ENCODE results near the gene DAPL1.

Gene DAPL1

GRCh38 chr2:158829167-158829566, 34.0 kb downstream of the DAPL1 start:
- Histone ChIP-seq H2AFZ (ENCODE audit: low read depth, low read length) (no peak overlapping the region), H3K79me2 (ENCODE audit: low read length) (no peaks in the 10 kb centered on the region), H3K4me2 (ENCODE audit: low read length) (no peak overlapping the region), H3K4me1 (ENCODE audit: low read length) (no peaks in the 10 kb centered on the region), H3K27ac (ENCODE audit: low read length) (no peak overlapping the region), H3K9ac (ENCODE audit: low read length) (no peak overlapping the region), H3K27me3 (ENCODE audit: low read depth, low read length) (no peaks in the 10 kb centered on the region), H3K36me3 (replicated peaks; ENCODE audit: low read depth, low read length) (no peaks in the 10 kb centered on the region), H4K20me1 (ENCODE audit: insufficient read depth, low read length) (no peaks in the 10 kb centered on the region), H3K9me3 (ENCODE audit: insufficient read depth, low read length) (no peaks in the 10 kb centered on the region), H3K4me3 (ENCODE audit: low read length) (no peak overlapping the region)
- TF ChIP-seq EZH2phosphoT487 (IDR thresholded peaks at IDR 0.05; ENCODE audit: low read depth) (no peak), CTCF (IDR thresholded peaks at IDR 0.05; ENCODE audit: low read depth, low read length) (no peak)

GRCh38 chr2:158830201-158830600, 35.1 kb downstream of the DAPL1 start:
- Histone ChIP-seq H3K27me3 (ENCODE audit: low read depth, low read length) (no peaks in the 10 kb centered on the region), H3K79me2 (ENCODE audit: low read length) (no peaks in the 10 kb centered on the region), H3K27ac (ENCODE audit: low read length) (no peak overlapping the region), H3K9me3 (ENCODE audit: insufficient read depth, low read length) (no peaks in the 10 kb centered on the region), H3K4me3 (ENCODE audit: low read length) (no peak overlapping the region), H3K4me1 (ENCODE audit: low read length) (no peaks in the 10 kb centered on the region), H3K36me3 (replicated peaks; ENCODE audit: low read depth, low read length) (no peaks in the 10 kb centered on the region), H4K20me1 (ENCODE audit: insufficient read depth, low read length) (no peaks in the 10 kb centered on the region), H2AFZ (ENCODE audit: low read depth, low read length) (no peak overlapping the region), H3K9ac (ENCODE audit: low read length) (no peak overlapping the region), H3K4me2 (ENCODE audit: low read length) (no peak overlapping the region)
- TF ChIP-seq EZH2phosphoT487 (IDR thresholded peaks at IDR 0.05; ENCODE audit: low read depth) (no peak), CTCF (IDR thresholded peaks at IDR 0.05; ENCODE audit: low read depth, low read length) (no peak)

- H3K36me3 ChIP-seq (replicated peaks; ENCODE audit: low read depth, low read length): no peaks in the 10 kb centered on the region
- H4K20me1 ChIP-seq (ENCODE audit: insufficient read depth, low read length): no peaks in the 10 kb centered on the region
- H3K9ac ChIP-seq (ENCODE audit: low read length): no peak overlapping the region
- H2AFZ ChIP-seq (ENCODE audit: low read depth, low read length): no peak overlapping the region
- H3K4me2 ChIP-seq (ENCODE audit: low read length): no peak overlapping the region
- no peaks in the 10 kb centered on the region for H3K4me1 ChIP-seq (ENCODE audit: low read length)
- H3K79me2 ChIP-seq (ENCODE audit: low read length): no peaks in the 10 kb centered on the region
- no peak for TF ChIP-seq CTCF (IDR thresholded peaks at IDR 0.05; ENCODE audit: low read depth, low read length)
- no peak for TF ChIP-seq EZH2phosphoT487 (IDR thresholded peaks at IDR 0.05; ENCODE audit: low read depth)
- H3K27me3 ChIP-seq (ENCODE audit: low read depth, low read length): 0 out of 2 replicates have a peak, but pooled peaks cover 5% of the 10 kb centered on the region
- H3K9me3 ChIP-seq (ENCODE audit: insufficient read depth, low read length): no peaks in the 10 kb centered on the region
- no peak overlapping the region for H3K4me3 ChIP-seq (ENCODE audit: low read length)
- H3K27ac ChIP-seq (ENCODE audit: low read length): no peak overlapping the region
These were observed 40.3 kb downstream of the DAPL1 start for GRCh38 chr2:158835431-158835830.

- Histone ChIP-seq H3K9me3 (ENCODE audit: insufficient read depth, low read length) (no peaks in the 10 kb centered on the region), H3K4me2 (ENCODE audit: low read length) (no peak overlapping the region), H4K20me1 (ENCODE audit: insufficient read depth, low read length) (no peaks in the 10 kb centered on the region), H3K79me2 (ENCODE audit: low read length) (no peaks in the 10 kb centered on the region), H3K9ac (ENCODE audit: low read length) (no peak overlapping the region), H3K4me1 (ENCODE audit: low read length) (no peaks in the 10 kb centered on the region), H3K36me3 (replicated peaks; ENCODE audit: low read depth, low read length) (no peaks in the 10 kb centered on the region), H3K4me3 (ENCODE audit: low read length) (no peak overlapping the region), H3K27me3 (ENCODE audit: low read depth, low read length) (0 out of 2 replicates have a peak, but pooled peaks cover 5% of the 10 kb centered on the region), H3K27ac (ENCODE audit: low read length) (no peak overlapping the region), H2AFZ (ENCODE audit: low read depth, low read length) (no peak overlapping the region)
- no peak for TF ChIP-seq CTCF (IDR thresholded peaks at IDR 0.05; ENCODE audit: low read depth, low read length)
- no peak for TF ChIP-seq EZH2phosphoT487 (IDR thresholded peaks at IDR 0.05; ENCODE audit: low read depth)
These were observed 42.5 kb downstream of the DAPL1 start for GRCh38 chr2:158837645-158838044.

All from OCI-LY3 (cell line).